Measurements from ENCODE around the gene SLC4A5. TPM values are rescaled to one million over a fixed set of nuclear protein-coding genes. Genes with fewer than 3 reads are reported as not detected.
"Not testable (repeated sequence)": the region's sequence is repeated elsewhere in the genome, so short reads cannot be mapped to it uniquely, and the experiment has no call there.

The SLC4A5 gene
- total RNA-seq, 1 experiment from 2014 or later = 0.17 TPM

DNA sequence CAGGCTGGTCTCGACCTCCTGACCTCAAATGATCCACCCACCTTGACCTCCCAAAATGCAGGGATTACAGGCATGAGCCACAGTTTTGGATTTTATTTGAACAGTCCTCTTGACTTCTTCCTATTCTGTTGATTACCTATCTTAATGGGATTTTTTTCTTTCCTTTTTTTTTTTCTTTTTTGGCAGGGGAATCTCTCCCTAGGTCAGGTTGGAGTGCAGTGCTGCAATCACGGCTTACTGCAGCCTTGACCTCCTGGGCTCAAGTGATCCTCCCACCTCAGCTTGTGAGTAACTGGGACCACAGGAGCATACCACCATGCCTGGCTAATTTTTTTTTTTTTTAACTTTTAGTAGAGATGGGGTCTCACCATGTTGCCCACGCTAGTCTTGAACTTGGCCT, 142.0 kb downstream of the SLC4A5 start:
- DNase-seq (ENCODE audit: low read depth) = no peak

DNA sequence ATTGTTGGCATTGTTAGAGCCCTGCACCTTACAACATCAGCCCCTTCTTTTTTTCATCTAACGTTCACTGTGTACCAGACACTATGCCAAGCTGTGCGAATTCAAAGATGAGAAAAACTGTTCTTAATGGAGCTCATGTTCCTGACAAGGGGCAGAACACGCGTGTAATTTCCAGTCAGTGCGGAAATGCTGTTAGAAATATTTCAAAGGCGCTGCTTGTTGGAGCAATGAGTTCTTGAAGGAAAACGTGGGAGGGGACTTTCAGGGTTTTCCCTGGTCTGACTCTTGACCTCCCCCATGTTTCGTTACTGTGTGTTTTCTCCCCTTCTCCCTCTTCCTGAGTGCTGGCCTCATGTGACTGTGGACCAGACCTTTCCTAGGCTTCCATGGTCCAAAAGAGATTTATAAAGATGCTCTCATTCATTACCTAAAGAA, 143.3 kb downstream of the SLC4A5 start:
- DNase-seq (ENCODE audit: low read depth) = peak; percentile 3

GRCh38 chr2:74199275-74199701, 143.9 kb downstream of the SLC4A5 start:
- DNase-seq (ENCODE audit: low read depth) = no peak

GRCh38 chr2:74198461-74199274, 144.5 kb downstream of the SLC4A5 start, which contains the start of gene MTHFD2:
Gene MTHFD2 (plus strand): TSS chr2:74198615. CDS start chr2:74198642, 27 bp downstream.
- peak; percentile 96 for DNase-seq (ENCODE audit: low read depth)

DNA sequence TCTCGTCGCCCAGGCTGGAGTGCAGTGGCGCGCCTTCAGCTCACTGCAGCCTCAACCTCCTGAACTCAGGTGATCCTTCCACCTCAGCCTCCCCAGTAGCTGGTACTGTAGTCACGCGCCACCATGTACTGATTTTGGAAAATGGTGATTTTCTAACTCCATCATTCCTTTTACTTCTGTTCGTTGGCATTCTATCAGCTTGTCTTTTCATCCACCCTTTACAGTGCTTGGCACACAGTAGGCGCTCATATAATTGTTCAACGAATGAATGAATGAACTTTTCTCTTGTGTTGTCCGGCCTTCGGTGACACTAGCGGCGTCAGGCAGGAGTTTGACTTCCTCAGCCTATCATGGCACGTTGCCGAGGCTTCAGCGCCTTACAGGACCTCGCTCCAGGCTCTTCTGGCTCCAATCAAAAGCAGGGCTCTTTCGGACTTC, 145.2 kb downstream of the SLC4A5 start:
- no peak for DNase-seq (ENCODE audit: low read depth)

DNA sequence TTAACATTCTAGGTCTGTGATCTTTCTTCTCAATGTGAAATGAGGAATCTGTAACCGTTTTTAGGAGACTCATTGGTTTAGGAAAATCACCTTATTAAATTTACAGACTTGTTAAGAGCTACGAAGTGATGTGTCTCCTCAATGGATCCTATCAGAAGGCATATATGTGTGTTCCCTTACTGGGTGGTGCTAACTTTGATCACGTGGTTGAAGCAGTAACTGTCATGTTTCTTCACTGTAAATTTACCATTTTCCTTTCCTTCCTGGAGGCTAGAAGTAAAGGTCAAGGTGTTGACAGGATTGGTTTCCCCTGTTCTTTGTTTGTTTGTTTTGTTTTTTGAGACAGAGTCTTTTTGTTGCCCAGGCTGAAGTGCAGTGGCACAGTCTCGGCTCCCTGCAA, 146.2 kb downstream of the SLC4A5 start:
- DNase-seq (ENCODE audit: low read depth) = no peak

- no peak for DNase-seq (ENCODE audit: low read depth)
Observed at GRCh38 chr2:74194799-74195198, 148.4 kb downstream of the SLC4A5 start.

- no peak for DNase-seq (ENCODE audit: low read depth)
Observed at GRCh38 chr2:74191596-74192380, 151.4 kb downstream of the SLC4A5 start.

GRCh38 chr2:74188696-74189095, 154.5 kb downstream of the SLC4A5 start:
- no peak for DNase-seq (ENCODE audit: low read depth)

GRCh38 chr2:74188018-74188601, 155.1 kb downstream of the SLC4A5 start:
- DNase-seq (ENCODE audit: low read depth) = peak; percentile 9

DNA sequence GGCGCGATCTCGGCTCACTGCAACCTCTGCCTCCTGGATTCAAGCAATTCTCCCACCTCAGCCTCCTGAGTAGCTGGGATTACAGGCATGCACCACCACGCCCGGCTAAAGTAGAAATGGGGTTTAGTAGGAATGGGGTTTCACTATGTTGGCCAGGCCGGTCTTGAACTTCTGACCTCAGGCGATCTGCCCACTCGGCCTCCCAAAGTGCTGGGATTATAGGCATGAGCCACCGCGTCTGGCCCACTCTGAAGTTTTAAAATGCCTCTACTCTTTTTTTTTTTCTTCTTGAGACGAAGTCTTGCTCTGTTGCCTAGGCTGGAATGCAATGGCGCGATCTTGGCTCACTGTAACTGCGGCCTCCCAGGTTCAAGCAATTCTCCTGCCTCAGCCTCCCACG, 156.5 kb downstream of the SLC4A5 start:
- not testable (repeated sequence) for DNase-seq (ENCODE audit: low read depth)

DNA sequence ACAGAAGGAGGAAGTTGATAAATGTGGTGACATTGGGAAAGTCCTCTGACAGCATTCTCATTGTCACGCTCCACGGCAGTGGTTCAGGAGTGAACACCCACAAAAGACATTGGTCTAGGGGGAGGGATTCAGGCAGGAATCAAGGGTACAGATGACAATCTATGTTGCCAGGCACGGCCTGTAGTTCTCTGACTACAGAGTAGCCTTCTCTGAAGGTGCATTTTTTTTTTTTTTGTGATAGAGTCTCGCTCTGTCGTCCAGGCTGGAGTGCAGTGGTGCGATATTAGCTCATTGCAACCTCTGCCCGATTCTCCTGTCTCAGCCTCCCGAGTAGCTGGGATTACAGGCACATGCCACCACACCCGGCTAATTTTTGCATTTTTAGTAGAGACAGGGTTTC, 157.2 kb downstream of the SLC4A5 start:
- no peak for DNase-seq (ENCODE audit: low read depth)

DNA sequence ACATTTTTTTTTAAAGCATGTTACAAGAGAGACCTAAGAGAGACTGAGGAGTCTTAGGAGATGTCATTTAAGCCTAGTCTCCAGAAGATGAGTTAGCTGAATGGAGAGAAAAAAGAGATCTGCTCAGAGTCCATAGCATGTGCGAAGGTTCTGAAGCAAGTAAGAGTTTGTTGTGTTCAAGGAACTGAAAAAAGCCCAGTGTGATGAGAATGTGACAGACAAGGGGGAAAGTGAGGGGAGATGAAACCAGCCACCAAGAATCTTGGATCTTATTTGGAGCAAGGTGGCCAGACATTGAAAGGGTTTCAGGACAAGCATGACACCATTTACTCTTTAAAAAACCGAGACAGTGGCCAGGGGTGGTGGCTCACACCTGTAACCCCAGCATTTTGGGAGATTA, 159.3 kb downstream of the SLC4A5 start:
- DNase-seq (ENCODE audit: low read depth) = no peak

- no peak for DNase-seq (ENCODE audit: low read depth)
Observed at GRCh38 chr2:74181739-74182138, 161.5 kb downstream of the SLC4A5 start.

DNA sequence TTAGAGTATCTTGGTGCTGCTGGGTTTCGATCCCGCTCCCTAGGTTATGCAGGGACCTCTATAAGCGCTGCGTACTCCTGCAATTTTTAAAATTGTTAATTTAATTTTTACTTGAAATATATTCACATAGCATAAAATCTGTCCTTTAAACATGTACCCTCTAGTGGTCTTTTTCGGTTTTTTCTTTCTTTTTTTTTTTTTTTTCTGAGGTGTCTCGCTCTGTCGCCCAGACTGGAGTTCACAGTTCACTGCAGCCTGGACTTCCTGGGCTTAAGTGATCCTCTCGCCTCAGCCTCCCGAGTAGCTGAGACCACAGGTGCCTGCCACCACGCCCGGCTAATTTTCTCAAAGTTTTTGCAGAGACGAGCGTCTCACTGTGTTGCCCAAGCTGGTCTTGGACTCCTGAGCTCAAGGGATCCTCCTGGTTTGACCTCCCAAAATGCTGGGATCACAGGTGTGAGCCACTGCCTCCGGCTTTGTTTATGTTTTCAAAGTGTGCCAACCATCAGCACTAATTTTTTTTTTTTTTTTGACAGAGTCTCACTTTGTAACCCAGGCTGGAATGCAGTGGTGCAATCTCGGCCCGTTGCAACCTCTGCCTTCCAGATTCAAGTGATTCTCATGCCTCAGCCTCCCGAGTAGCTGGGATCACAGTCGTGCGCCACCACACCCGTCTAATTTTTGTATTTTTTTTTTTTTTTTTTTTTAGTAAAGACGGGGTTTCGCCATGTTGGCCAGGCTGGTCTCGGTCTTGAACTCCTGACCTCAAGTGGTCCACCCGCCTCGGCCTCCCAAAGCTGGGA, 164.0 kb downstream of the SLC4A5 start:
- peak; percentile 9 for DNase-seq (ENCODE audit: low read depth)

DNA sequence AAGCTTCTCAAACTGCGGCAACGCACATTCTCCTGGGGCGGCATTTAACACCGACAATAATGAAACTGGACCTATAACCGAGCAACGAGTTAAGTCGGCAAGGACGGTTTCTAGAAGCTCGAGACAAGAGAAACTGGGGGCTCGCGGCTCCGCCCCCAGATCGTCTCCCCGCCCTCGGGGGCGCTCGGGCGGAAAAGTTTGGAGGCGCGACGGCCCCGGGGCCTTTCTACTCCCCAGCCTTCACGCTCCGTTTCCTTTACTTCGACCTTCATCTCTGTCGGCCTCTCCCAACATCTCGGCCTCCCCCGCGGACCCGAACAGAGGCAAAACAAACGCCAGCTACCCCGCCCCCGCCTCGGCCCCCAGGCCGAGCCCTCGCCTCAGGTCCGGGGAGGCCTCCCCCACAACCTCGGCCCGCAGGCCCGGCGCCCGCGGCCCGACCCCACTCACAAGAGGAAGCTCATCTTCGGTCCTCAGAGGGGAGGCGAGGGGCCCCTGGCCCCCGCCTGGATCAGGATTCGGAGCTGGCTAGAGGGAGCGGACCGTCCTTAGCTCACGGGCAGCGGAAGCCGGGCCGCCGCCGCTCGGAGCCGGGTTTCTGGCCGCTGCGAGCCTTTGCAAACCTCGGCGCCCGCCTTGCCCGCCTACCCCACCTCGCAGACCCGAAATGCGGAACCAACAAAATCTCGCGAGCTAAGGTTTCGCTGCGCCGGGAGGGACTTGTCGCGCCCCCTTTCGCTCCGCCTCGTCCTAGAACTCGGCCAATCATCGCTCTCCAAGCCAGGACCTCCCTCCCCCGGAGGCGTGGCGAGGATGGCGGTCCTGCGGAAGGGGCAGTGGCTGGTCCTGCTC, 164.8 kb downstream of the SLC4A5 start, which contains the start of gene MOB1A:
Gene MOB1A, minus strand, starts transcription at position 669 of the 852 bp plus-strand sequence. Its CDS starts 205 bp downstream, at position 464.
- DNase-seq (ENCODE audit: low read depth) = peak; percentile 99

DNA sequence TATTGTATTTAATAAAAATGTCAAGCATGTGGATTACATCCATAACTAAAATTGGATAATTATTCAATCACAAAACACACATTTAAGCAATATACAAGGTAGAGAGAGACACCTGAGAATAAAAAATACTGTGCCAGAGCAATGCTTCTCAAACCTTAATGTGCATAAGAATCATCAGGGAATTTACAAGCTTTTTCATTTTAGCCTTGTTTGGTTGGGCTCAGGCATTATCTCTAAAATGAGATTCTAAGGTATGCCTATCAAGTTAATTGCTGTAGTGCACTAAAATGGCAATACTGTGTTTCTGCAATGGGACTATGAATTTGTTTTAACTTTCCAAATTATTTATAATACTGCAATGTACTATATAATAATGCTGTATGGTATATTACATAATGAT, 165.5 kb downstream of the SLC4A5 start:
- no peak for DNase-seq (ENCODE audit: low read depth)

DNA sequence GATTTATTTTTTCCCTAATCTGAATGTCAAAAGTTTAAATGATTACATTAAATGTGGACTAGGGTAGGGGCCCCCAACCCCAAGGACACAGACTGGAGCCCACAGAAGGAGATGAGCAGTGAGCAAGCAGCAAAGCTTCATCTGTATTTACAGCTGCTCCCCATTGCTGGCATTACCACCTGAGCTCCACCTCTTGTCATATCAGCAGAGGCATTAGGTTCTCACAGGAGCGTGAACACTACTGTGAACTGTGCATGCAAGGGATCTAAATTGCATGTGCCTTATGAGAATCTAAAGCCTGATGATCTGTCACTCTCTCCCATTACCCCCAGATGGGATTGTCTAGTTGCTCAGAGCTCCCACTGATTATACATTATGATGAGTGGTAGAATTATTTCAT, 168.3 kb downstream of the SLC4A5 start:
- no peak for DNase-seq (ENCODE audit: low read depth)

GRCh38 chr2:74168739-74169138, 174.5 kb downstream of the SLC4A5 start:
- no peak for DNase-seq (ENCODE audit: low read depth)

All from Daoy (cell line).